ENCODE measurements around the gene PARD3. TPM values are rescaled to one million over a fixed set of nuclear protein-coding genes. Genes with fewer than 3 reads are reported as not detected.

PARD3 gene
- total RNA-seq, 1 donor from 2014 or later, result 51.2 TPM

DNA sequence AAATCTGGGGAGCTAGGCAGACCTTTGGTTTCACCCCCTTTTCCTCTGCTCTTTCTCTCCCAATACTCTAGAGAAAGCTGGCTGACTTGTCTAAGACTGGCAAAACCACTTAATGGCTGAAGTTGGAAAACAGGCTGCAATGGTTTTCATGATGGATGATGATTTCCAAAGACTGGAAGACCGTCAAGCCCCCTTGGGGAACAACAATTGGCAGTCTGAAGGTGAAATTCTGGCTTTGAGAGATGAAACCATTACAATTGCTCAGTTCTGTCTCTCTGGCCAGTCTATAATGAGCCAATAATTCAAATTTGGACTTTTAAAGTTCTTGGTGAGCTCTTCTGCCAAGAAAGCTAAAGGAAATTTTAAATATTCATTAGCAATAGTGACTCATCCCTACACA lies 680.5 kb downstream of the PARD3 start:
- no peaks in the 10 kb centered on the region for H3K27me3 Mint-ChIP-seq (ENCODE audit: low read depth)
- peaks cover 10% of the 10 kb centered on the region for H3K4me1 Mint-ChIP-seq
- no peak overlapping the region for H3K27ac Mint-ChIP-seq (ENCODE audit: unreplicated experiment)
- no peak for DNase-seq (ENCODE audit: low read depth, low spot score)
- TF ChIP-seq, protein P1, sequence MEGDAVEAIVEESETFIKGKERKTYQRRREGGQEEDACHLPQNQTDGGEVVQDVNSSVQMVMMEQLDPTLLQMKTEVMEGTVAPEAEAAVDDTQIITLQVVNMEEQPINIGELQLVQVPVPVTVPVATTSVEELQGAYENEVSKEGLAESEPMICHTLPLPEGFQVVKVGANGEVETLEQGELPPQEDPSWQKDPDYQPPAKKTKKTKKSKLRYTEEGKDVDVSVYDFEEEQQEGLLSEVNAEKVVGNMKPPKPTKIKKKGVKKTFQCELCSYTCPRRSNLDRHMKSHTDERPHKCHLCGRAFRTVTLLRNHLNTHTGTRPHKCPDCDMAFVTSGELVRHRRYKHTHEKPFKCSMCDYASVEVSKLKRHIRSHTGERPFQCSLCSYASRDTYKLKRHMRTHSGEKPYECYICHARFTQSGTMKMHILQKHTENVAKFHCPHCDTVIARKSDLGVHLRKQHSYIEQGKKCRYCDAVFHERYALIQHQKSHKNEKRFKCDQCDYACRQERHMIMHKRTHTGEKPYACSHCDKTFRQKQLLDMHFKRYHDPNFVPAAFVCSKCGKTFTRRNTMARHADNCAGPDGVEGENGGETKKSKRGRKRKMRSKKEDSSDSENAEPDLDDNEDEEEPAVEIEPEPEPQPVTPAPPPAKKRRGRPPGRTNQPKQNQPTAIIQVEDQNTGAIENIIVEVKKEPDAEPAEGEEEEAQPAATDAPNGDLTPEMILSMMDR (conservative IDR thresholded peaks at IDR 0.05), result no peak
- peaks cover 6% of the 10 kb centered on the region for H3K9me3 Mint-ChIP-seq
- H3K4me3 Mint-ChIP-seq, result no peak overlapping the region
- H3K36me3 Mint-ChIP-seq (ENCODE audit: low read depth), result peaks cover 11% of the 10 kb centered on the region

DNA sequence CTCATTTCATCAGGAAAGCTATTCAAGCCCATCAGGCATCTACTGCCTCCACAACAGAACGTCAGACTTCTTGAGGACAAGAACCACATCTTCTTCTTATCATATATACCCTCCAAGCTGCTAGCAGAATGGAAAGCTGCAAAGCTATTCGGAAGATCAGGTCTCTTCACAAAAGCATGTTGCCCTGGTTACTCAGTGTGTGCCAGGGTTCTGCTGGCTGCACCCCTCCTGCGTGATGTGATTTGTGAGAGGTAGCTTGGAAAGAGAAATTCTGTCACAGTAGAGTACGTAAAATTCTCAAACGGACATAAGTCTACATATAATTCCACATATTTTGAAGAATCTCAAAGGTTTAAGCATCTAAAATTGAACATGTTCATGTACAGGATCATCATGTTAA lies 681.7 kb downstream of the PARD3 start:
- H3K36me3 Mint-ChIP-seq (ENCODE audit: low read depth), result peaks cover 13% of the 10 kb centered on the region
- H3K27me3 Mint-ChIP-seq (ENCODE audit: low read depth), result no peaks in the 10 kb centered on the region
- TF ChIP-seq, protein P1 (conservative IDR thresholded peaks at IDR 0.05), result no peak
- peaks cover 6% of the 10 kb centered on the region for H3K9me3 Mint-ChIP-seq
- no peak overlapping the region for H3K27ac Mint-ChIP-seq (ENCODE audit: unreplicated experiment)
- H3K4me3 Mint-ChIP-seq, result no peak overlapping the region
- DNase-seq (ENCODE audit: low read depth, low spot score), result no peak
- H3K4me1 Mint-ChIP-seq, result peaks cover 6% of the 10 kb centered on the region

DNA sequence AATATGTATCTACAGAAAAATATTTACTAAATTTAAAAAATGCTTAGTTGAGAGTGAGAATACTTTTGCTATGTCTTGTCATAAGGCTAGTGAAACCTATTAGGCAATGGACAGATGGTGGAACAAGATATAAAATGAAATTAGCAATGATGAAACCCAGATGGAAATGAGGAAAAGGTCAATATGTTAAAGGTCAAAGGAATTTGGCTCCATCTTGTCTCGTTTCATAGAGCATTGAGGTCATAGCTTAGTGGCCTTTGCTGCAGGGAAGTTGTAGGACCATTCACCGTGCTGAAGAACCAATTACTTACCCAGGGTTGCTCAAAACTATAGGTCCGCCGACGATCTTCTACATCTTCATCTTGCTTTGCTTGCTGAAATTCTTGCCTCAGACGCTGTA lies 683.9 kb downstream of the PARD3 start:
- Mint-ChIP-seq H3K9me3 (peaks cover 6% of the 10 kb centered on the region), H3K4me1 (peaks cover 9% of the 10 kb centered on the region), H3K27me3 (ENCODE audit: low read depth) (no peaks in the 10 kb centered on the region), H3K4me3 (no peak overlapping the region), H3K36me3 (ENCODE audit: low read depth) (peaks cover 17% of the 10 kb centered on the region), H3K27ac (ENCODE audit: unreplicated experiment) (no peak overlapping the region)
- DNase-seq (ENCODE audit: low read depth, low spot score), result no peak
- TF ChIP-seq, protein P1 (conservative IDR thresholded peaks at IDR 0.05), result no peak

DNA sequence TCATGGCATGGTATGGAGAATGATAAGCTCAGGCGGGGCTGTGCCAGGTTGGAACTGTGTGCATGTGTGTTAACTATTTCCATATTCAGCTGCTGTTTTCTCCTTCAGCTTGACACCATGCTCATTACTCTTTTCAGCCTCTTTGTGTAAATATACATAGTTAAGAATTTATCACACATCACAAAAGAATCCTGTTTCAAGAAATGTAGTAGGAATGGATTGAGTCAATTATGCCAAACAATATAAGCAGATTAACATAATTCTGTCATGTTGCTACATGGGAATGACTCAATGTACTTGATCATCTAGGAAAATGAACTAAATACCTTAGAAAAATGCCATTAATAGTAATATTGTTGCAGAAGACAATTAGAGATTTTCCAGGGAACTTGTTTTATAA lies 687.4 kb downstream of the PARD3 start:
- H3K4me3 Mint-ChIP-seq, result no peak overlapping the region
- H3K27me3 Mint-ChIP-seq (ENCODE audit: low read depth), result no peaks in the 10 kb centered on the region
- TF ChIP-seq, protein P1 (conservative IDR thresholded peaks at IDR 0.05), result no peak
- no peak for DNase-seq (ENCODE audit: low read depth, low spot score)
- no peak overlapping the region for H3K27ac Mint-ChIP-seq (ENCODE audit: unreplicated experiment)
- peaks cover 6% of the 10 kb centered on the region for H3K9me3 Mint-ChIP-seq
- H3K4me1 Mint-ChIP-seq, result peaks cover 21% of the 10 kb centered on the region
- peaks cover 14% of the 10 kb centered on the region for H3K36me3 Mint-ChIP-seq (ENCODE audit: low read depth)

DNA sequence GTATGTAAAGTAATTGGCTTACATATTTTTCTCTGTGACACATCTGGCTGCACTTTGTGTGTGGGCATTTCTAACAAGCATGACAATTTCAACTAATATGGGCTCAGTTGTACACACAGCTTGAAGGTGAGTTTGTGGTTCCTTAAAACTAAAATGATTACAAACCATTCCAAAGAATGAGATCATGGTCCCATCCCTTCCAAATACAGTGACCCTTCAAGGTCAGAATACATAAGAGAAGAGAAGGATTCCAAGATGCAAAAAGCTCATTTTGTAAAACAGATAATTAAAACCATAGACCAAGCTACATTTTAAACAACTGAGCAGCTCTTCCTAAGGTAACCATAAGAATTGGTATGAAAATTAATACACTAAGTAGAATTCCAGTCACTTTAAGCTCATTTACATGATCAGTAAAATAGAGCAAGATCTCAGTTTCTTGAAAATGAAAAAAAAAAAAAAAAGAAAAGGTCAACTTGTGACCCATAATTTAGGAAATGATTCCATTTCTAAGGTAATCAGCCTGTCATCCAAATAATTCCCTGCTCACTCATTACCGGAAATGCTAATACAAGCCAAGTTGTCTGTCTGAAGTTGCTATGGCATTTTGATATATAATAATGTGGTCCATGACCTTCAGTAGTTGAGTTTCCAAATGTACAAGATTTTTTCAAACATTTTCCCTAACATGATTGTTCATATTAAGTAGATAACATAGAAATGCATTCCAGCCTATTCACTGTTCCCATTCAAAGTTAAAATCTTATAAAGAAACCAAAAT lies 688.5 kb downstream of the PARD3 start:
- no peak for DNase-seq (ENCODE audit: low read depth, low spot score)

More for the DNA sequence above, 688.5 kb downstream of the PARD3 start:
- H3K4me1 Mint-ChIP-seq, result peaks cover 32% of the 10 kb centered on the region
- peaks cover 6% of the 10 kb centered on the region for H3K9me3 Mint-ChIP-seq
- TF ChIP-seq, protein P1 (conservative IDR thresholded peaks at IDR 0.05), result no peak
- H3K4me3 Mint-ChIP-seq, result no peak overlapping the region
- no peak overlapping the region for H3K27ac Mint-ChIP-seq (ENCODE audit: unreplicated experiment)
- H3K27me3 Mint-ChIP-seq (ENCODE audit: low read depth), result no peaks in the 10 kb centered on the region
- peaks cover 14% of the 10 kb centered on the region for H3K36me3 Mint-ChIP-seq (ENCODE audit: low read depth)

Data from neural crest cell (in vitro differentiated cells).